Heart left ventricle (tissue), 13 donors: Measurements from ENCODE around the gene PRSS1.

ENCODE experiments used
- CTCF ChIP-seq, 12 donors: fragments of 200-600 bp; sonication (generic) in 4 of 12; IDR thresholded peaks; one replicate each; pipeline versions ENCODE4 v1.5.0 to v1.8.0; 2018 to 2022; ENCODE audit warnings: antibody characterized with exemption in 12 of 12, mild to moderate bottlenecking in 5 of 12
- POLR2A ChIP-seq, 2 donors: fragments of 450-650 bp; IDR thresholded peaks; one replicate each; pipeline ENCODE4 v1.6.1; 2017; ENCODE audit warnings: antibody characterized with exemption in 2 of 2, mild to moderate bottlenecking in 2 of 2, moderate library complexity in 2 of 2
- donor health status: ischemic (EF 13 %, LVEDD 7.1; RV severe dilation, severe dysfunction).
- donor health status: DM: no; HTN: yes; CAD: no.
- donor health status: DM: no; HTN: no; CAD: no.
- donor health status: ischemic (EF 25% LVEDD 6.9; RV normal size, moderate dysfunction).
- donor health status: ischemic (EF 25% LVEDD 5.7; RV mildly dilated, moderate dysfunction).
- donor health status: ischemic (EF 35%, LVEDD 5.7; RV mildly dilated, moderate dysfunction).
- donor health status: nonischemic (EF 11% LVEDD 7.7; RV severe dilation, severe dysfunction).
- donor health status: DM: yes; HTN: yes; CAD: no.
- donor health status: PGD.
- donor health status: ischemic (EF 29% LVEDD 5.4; RV normal size, mild dysfunction).
- donor health status: nonischemic (EF 23%, LVEDD 6.1; RV moderate dilation, normal function).

DNA sequence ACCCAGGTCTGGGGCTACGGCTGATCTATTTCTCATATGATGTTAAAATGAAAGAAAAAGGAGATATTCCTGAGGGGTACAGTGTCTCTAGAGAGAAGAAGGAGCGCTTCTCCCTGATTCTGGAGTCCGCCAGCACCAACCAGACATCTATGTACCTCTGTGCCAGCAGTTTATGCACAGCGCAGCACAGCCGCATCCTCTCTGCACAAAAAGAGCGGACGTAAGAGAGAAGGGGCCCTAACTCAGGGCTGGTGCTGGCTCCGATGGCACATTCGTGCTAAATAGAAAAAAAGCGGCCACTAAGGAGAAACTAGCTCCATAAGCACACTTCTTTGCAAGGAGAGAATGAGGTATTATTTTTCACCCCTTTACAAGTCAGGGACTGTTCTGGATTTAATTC, 28.3 kb upstream of the PRSS1 start:
- TF ChIP-seq CTCF (IDR thresholded peaks at IDR 0.05): no peak
- TF ChIP-seq POLR2A (IDR thresholded peaks at IDR 0.05): no peak
